CD4-positive, alpha-beta T cell (primary cell): ENCODE data around the gene FOXJ2. TPM values are rescaled to one million over a fixed set of nuclear protein-coding genes. Genes with fewer than 3 reads are reported as not detected.
"Not testable (repeated sequence)": the region's sequence is repeated elsewhere in the genome, so short reads cannot be mapped to it uniquely, and the experiment has no call there.

ENCODE experiments used
- ATAC-seq: fragments of 200-7000 bp; cut with Tn5 transposase; one replicate; pipeline ENCODE4 v1.10.0; 2022; ENCODE audit warnings: mild to moderate bottlenecking; ENCODE audit not compliant: poor library complexity
- CTCF ChIA-PET: fragments of 350-600 bp; sonication (Branson Sonifier 250); formaldehyde crosslinking; loops from one replicate; lab custom pipeline; 2021; ENCODE audit warnings: antibody characterized with exemption, inconsistent platforms; lab: Charles Lee
- POLR2A ChIA-PET: fragments of 350-600 bp; sonication (Branson Sonifier 250); formaldehyde crosslinking; loops from one replicate; lab custom pipeline; 2021; ENCODE audit warnings: antibody characterized with exemption, inconsistent platforms; lab: Charles Lee
- DNase-seq, 14 experiments: peaks; one replicate each; pipeline ENCODE4 v3.0.0-alpha.2; 2013 to 2020; ENCODE audit warnings: mixed read lengths in 2 of 14
- H3K27ac ChIP-seq, 2 donors: one replicate each; pipeline versions ENCODE4 v1.5.1 to v1.7.0; 2013; ENCODE audit warnings: low read length in 2 of 2, low read depth in 1 of 2, mild to moderate bottlenecking in 1 of 2
- H3K27me3 ChIP-seq, 2 experiments: 1 replicate in 1 of 2; 2 replicates in 1 of 2; pipeline versions ENCODE4 v1.6.1 to v1.7.0; 2013; ENCODE audit warnings: low read length in 2 of 2, control low read depth in 1 of 2, mild to moderate bottlenecking in 1 of 2, moderate library complexity in 1 of 2; ENCODE audit not compliant: insufficient read depth in 2 of 2, control insufficient read depth in 1 of 2
- H3K36me3 ChIP-seq: one replicate; pipeline ENCODE4 v1.6.1; 2013; ENCODE audit warnings: low read length, control low read depth; ENCODE audit not compliant: insufficient read depth
- H3K4me1 ChIP-seq: one replicate; pipeline ENCODE4 v1.6.1; 2013; ENCODE audit warnings: low read length, control low read depth; ENCODE audit not compliant: insufficient read depth
- H3K4me3 ChIP-seq: one replicate; pipeline ENCODE4 v1.5.1; 2013; ENCODE audit warnings: mild to moderate bottlenecking, low read length, moderate library complexity
- H3K9me3 ChIP-seq, 2 experiments: 1 replicate in 1 of 2; 2 replicates in 1 of 2; pipeline versions ENCODE4 v1.6.1 to v1.7.0; 2013; ENCODE audit warnings: low read length in 2 of 2, mild to moderate bottlenecking in 2 of 2, control low read depth in 1 of 2, moderate library complexity in 1 of 2; ENCODE audit not compliant: control insufficient read depth in 1 of 2, insufficient read depth in 1 of 2
- H3K27ac Mint-ChIP-seq: one replicate; pipeline ENCODE4 v1.8.0; 2020; ENCODE audit warnings: mixed read lengths
- H3K27me3 Mint-ChIP-seq: one replicate; pipeline ENCODE4 v1.8.0; 2021; ENCODE audit warnings: mixed read lengths
- H3K36me3 Mint-ChIP-seq: one replicate; pipeline ENCODE4 v1.8.0; 2021; ENCODE audit warnings: low read depth, mixed read lengths
- H3K4me1 Mint-ChIP-seq: one replicate; pipeline ENCODE4 v1.8.0; 2021; ENCODE audit warnings: low read depth, mixed read lengths
- H3K4me3 Mint-ChIP-seq: one replicate; pipeline ENCODE4 v1.8.0; 2020; ENCODE audit warnings: mild to moderate bottlenecking, mixed read lengths
- H3K9me3 Mint-ChIP-seq: one replicate; pipeline ENCODE4 v1.8.0; 2020; ENCODE audit warnings: mixed read lengths
- intact Hi-C, 2 experiments: fragments of 100-400 bp; cut with DNase I in 1 of 2; cut with micrococcal nuclease in 1 of 2; formaldehyde crosslinking; loops; one replicate each; pipeline versions ENCODE4 v1.15.1 to v1.9.0; 2023 to 2025; cut with DNase I, micrococcal nuclease
- total RNA-seq, 174 experiments: library from RNA in 2 of 174; stranded (reverse) in 2 of 174; gene quantifications; one replicate each; pipeline ENCODE4 v1.2.3 and lab custom pipeline; 2021 to 2026
- TF ChIP-seq, protein P1 (sequence below): fragments of 200-600 bp; IDR thresholded peaks from one replicate; pipeline ENCODE4 v1.8.0; 2022; ENCODE audit warnings: antibody characterized with exemption, mild to moderate bottlenecking

Gene FOXJ2
- total RNA-seq, 2 experiments from 2014 or later = 36.3 to 38.5 TPM

DNA sequence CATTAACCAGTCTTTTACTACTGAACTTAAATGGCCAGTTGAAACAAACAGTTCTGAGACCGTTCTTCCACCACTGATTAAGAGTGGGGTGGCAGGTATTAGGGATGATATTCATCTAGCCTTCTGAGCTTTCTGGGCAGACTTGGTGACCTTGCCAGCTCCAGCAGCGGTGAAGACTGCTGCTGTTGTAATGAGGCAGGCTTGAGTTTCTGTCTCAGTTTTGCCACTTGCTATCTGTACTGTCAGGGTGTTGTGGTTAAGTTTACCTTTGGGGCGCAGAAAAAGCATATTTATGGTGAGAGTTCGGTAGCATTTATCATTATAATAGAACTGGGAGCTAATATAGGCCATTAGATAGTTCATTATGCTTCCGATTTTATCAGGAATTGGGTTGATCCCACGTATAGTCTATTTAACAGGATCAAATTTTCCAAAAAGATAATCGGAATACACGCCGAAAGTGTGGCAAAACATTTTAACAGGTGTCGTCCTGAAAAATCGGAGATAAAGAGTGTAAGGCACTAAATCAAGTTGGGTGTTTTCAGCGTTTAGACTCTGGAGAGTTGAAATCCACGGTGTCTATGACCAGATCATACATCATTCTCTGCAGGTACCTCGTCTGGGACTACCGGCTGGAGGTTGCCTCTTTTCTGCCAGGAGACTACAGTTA lies 48.9 kb downstream of the FOXJ2 start:
- ChIA-PET POLR2A (interaction anchor here (0.7 to 2.4 kb wide), 7 partner anchors 15 to 148 kb away, joined by 3 to 14 read pairs (median 5); partner anchors contain the start of gene C3AR1), CTCF (interaction anchor here (0.8 to 1.8 kb wide), 3 partner anchors 35 to 148 kb away, joined by 3 to 6 read pairs (median 4); no protein-coding TSS in a partner anchor)
- H3K36me3 ChIP-seq = peaks cover 5% of the 10 kb centered on the region
- Mint-ChIP-seq H3K4me3 (peak overlapping the region; percentile 84), H3K36me3 (peaks cover 30% of the 10 kb centered on the region), H3K27ac (peak overlapping the region; percentile 98), H3K27me3 (no peaks in the 10 kb centered on the region), H3K4me1 (peaks cover 71% of the 10 kb centered on the region), H3K9me3 (no peaks in the 10 kb centered on the region)
- no peaks in the 10 kb centered on the region for H3K27me3 ChIP-seq
- peak overlapping the region; percentile 89 to 94 for H3K27ac ChIP-seq
- no peaks in the 10 kb centered on the region for H3K9me3 ChIP-seq
- TF ChIP-seq, protein P1, sequence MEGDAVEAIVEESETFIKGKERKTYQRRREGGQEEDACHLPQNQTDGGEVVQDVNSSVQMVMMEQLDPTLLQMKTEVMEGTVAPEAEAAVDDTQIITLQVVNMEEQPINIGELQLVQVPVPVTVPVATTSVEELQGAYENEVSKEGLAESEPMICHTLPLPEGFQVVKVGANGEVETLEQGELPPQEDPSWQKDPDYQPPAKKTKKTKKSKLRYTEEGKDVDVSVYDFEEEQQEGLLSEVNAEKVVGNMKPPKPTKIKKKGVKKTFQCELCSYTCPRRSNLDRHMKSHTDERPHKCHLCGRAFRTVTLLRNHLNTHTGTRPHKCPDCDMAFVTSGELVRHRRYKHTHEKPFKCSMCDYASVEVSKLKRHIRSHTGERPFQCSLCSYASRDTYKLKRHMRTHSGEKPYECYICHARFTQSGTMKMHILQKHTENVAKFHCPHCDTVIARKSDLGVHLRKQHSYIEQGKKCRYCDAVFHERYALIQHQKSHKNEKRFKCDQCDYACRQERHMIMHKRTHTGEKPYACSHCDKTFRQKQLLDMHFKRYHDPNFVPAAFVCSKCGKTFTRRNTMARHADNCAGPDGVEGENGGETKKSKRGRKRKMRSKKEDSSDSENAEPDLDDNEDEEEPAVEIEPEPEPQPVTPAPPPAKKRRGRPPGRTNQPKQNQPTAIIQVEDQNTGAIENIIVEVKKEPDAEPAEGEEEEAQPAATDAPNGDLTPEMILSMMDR = no peak
- intact Hi-C loops = loop anchor here in 1 of 2 experiments (2.0 kb wide), 1 partner anchor 49 kb away; the partner anchor contains the start of gene FOXJ2
- H3K4me3 ChIP-seq = peak overlapping the region; percentile 66
- DNase-seq (peak in 9 of 14 experiments; percentile 7 to 61 (median 33)), ATAC-seq (no peak)
- peaks cover 42% of the 10 kb centered on the region for H3K4me1 ChIP-seq

DNA sequence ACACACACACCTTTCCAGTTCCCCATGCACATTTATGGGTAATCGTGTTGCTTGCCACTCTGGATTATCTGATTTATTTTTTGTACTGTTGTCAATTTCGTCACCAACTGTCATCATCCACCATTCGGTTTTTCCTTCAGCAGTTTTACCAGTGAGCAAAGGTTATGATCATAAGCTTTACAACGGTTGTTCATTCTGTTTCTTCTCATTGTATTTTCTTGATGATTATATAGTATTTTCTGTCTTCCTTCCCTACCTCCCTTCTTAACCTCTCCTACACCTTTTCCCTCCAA lies 50.2 kb downstream of the FOXJ2 start:
- Mint-ChIP-seq H3K9me3 (no peaks in the 10 kb centered on the region), H3K4me1 (peaks cover 71% of the 10 kb centered on the region), H3K27me3 (no peaks in the 10 kb centered on the region), H3K36me3 (peaks cover 37% of the 10 kb centered on the region), H3K27ac (peak overlapping the region; percentile 98), H3K4me3 (peak overlapping the region; percentile 84)
- Histone ChIP-seq H3K4me3 (peak overlapping the region; percentile 66), H3K36me3 (peaks cover 5% of the 10 kb centered on the region), H3K27ac (peak overlapping the region; percentile 89 to 94), H3K27me3 (no peaks in the 10 kb centered on the region), H3K4me1 (peaks cover 50% of the 10 kb centered on the region), H3K9me3 (no peaks in the 10 kb centered on the region)
- DNase-seq (no peak), ATAC-seq (no peak)
- ChIA-PET POLR2A (interaction anchor here (0.6 to 1.3 kb wide), 9 partner anchors 10 to 161 kb away, joined by 3 to 6 read pairs (median 3); partner anchors contain the start of genes C3AR1 and SLC2A3), CTCF (interaction anchor here (1.2 kb wide), 1 partner anchor 149 kb away, joined by 4 read pairs; no protein-coding TSS in a partner anchor)
- TF ChIP-seq, protein P1 = no peak
- intact Hi-C loops = loop anchor here in 1 of 2 experiments (1.0 kb wide), 2 partner anchors 15 to 56 kb away; no protein-coding TSS in a partner anchor

DNA sequence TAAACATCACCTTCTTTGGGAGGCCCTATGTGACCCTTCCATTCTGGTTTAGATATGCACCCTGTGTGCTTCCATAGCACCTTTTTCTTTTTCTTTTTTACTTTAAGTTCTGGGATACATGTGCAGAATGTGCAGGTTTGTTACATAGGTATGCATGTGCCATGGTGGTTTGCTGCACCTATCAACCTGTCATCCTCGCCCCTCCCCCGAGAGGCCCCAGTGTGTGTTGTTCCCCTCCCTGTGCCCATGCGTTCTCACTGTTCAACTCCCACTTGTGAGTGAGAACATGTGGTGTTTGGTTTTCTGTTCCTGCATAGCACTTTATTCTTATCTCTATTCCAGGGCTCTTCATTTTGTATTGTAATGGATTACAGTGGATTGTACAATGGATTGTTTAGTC lies 51.8 kb downstream of the FOXJ2 start:
- H3K4me3 ChIP-seq, H3K27me3 ChIP-seq, H3K9me3 ChIP-seq, POLR2A ChIA-PET, H3K27me3 Mint-ChIP-seq, intact Hi-C loops, CTCF ChIA-PET, H3K36me3 ChIP-seq, H3K27ac ChIP-seq, H3K9me3 Mint-ChIP-seq, ATAC-seq: not testable (repeated sequence)
- H3K36me3 Mint-ChIP-seq = peaks cover 46% of the 10 kb centered on the region
- H3K4me1 ChIP-seq = peaks cover 52% of the 10 kb centered on the region
- peak overlapping the region; percentile 86 for H3K4me3 Mint-ChIP-seq
- peak overlapping the region; percentile 98 for H3K27ac Mint-ChIP-seq
- peak in 3 of 14 experiments; percentile 3 to 30 (median 20) for DNase-seq
- H3K4me1 Mint-ChIP-seq = peaks cover 70% of the 10 kb centered on the region
